GM04503 (cell line): ENCODE measurements around the gene WDCP.
"Not testable (repeated sequence)": the region's sequence is repeated elsewhere in the genome, so short reads cannot be mapped to it uniquely, and the experiment has no call there.

Experiments
- DNase-seq: peaks from one replicate; pipeline ENCODE4 v3.0.0-alpha.2; 2012; ENCODE audit warnings: low read depth

The WDCP gene

DNA sequence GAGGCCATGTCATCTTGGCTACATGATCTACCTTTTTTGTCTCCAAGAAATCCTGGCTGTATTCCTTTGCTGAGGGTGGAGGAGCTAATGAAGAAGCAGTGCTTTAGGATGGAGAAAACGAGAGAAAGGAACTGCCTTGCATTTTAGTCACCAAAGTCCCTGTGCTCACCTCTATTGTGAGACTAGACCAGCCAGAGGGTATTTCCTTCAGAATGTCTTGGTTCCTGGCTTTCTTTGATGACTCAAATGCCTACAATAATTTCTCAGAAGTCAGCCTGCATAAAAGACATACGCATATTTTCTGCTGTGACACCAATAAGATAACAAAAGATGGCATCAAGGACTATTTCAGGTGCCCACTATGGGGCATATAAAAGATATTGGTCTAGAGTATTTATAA lies 18.1 kb upstream of the WDCP start:
- no peak for DNase-seq

DNA sequence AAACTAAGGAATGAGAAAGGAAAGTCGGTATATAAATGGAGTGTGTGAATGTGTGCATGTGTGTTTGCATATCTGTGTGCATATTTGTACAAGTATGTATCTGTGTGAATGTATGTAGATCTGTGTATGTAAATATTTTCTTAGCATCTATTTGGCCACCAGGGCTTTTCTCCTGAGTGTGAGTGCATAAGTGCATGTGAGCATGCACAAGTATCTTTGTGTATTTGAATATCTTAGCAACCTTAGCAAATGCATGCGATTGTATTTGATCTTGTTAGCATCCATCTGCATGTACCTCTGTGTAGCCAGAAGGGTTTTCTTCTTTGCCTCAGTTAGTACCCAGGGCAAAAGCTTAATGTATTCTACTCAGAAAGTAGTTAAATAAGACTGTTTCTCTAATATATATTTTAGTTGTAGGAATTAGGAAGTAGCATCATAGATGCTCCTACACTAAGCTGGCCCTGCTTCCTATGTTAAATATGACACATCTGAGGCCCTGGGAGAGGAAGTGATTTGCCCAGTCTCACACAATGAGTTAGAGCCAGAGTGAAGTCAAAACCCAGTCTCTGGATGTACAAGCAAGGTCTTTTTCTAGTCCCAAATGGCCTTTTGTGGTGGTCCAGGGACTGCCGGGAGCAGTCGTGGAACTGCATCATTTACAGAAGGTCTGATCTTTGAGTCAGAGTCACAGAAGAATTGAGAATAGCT lies 11.5 kb upstream of the WDCP start:
- no peak for DNase-seq

DNA sequence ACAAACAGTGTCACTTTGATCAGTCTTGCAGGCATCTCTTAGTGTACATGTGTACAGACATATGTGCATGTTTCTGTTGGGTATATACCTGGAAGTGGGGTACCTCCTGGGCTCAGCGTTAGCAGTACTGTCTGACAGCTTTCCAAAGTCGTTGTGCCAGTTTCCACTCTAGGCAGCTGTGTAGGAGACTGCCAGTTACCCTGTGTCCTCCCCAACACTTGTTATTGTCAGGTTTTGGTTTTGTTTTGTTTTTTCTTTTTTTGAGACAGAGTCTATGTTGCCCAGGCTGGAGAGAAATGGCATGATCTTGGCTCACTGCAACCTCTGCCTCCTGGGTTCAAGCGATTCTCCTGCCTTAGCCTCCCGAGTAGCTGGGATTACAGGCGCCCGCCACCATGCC lies 8.6 kb upstream of the WDCP start:
- DNase-seq = no peak

DNA sequence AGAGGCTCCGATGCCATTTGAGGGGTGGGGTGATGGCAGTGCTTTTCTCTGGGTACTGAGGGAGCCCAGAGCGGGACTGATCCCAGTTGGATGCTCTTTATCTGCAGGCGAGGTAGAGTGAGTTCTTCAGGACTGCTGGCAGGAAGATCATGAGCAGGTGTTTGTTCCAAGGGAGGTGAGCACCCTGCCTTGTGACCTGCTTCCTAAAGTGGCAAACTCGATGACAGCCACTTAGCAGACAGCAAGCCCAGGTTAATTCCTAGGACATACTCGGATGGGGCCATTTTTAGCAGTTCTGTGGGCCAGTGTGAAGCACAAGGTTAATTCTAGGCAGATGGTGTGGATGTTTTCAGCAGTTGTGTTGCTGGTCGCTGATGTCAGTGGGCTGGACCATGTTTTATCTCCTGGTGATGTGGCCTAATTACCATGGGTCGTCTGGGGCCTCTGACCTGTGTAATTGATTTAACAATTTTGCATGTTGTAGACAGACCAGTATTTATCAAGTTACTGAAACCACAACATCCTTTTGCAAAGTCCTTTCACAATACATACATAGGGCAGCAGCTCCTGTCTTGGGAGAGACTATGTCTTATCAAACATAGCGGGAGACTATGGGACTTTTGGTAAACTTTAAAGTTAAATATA lies 7.3 kb upstream of the WDCP start:
- DNase-seq = no peak

DNA sequence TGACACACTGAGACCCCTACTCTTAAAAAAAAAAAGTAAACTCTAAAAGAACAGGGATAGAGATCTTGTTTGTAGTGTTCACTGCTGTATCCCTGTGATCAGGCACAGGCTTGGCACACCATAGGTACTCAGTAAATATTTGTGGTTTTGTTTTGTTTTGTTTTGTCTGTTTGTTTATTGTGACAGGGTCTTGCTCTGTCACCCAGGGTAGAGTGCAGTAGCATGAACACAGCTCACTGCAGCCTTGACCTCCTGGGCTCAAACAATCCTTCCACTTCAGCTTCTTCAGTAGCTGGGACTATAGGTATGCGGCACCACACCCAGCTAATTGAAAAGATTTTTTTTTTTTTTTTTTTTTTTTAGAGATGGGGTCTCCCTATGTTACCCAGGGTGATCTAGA lies 5.8 kb upstream of the WDCP start:
- DNase-seq = no peak

DNA sequence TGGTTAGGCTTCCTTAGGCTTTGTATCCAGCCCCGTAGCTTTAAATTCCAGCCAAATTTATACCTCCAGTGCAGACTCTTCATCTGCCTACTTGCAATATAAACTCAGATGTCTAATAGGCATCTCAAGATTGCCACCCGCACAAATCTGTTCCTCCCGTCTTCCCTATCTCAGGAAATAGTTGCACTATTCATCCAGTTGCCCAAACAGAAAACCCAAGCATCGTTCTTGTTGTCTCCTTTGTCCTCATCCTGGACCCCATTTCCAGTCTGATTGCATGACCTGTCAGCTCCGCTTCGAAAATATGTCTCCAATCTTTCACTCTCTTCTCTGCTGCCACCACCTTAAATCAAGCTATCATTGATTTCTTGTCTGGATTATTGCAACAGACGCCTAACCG lies 4.6 kb upstream of the WDCP start:
- no peak for DNase-seq

DNA sequence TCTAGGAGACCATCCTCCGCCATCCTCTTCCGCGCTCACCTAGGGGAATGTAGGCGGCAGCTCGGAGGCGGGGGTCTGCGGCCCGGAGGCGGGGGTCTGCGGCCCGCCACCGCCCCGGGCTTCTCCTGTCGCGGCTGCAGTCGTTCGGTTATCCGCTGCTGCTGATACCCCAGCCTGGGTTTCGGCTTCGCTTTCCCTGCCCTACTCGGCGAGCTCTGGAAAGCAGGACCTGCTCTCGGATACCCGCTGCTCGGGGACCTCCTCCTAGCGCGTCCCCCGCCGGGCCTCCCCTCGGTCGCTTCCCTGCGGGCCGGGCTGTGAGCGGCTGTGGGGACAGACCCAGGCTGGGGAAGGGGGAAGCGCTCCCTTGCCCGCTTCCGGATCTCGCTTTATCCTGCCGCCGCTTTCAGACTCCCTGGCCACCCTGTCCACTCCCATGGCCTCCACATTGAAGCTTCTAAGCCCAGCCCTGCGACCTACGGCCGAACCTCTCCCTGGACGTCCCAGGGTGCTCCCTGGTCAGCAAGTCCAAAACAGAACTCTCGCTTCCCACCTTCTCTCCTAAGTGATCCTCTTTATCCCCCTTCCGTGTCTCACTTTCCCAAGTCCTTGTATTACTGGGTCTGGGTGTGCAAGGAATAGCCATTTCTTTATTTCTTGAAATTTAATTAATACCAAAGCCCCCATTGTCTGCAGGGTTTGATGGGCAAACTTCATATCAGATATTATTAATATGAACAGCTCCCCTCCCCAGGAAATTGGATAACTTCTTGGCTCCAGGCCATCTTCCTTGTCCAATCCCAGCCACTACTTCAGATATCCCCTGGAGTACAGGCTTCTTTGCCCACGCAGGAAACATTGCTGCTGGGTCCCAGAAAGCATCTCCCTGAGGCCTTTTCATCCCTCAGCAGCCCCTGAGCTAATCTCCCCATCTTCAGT lies 3.1 kb upstream of the WDCP start:
- DNase-seq = no peak

DNA sequence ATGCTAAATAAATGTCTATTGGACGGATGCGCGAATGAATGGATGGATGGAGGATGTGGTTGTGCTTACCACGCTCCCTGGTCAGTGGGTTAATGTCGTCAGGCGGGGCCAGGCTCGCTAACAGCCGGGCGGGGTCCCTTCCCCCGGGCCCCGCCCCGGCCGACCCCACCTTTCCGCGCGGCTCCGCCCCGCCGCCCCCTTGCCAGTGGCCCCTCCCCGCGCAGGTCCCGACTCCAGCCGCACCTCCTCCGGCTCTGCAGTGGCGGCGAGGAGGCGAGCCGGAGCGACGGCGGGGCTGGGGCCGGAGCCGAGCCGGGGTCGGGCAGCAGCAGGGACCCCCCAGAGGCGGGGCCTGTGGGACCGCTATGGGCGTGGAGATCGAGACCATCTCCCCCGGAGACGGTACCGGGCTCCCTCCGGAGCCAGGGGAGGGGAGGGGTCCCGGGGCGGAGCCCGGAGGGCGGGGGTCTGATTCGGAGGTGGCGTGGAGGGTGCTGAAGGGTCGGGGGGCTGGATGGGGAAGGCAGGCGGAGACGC lies 2.4 kb upstream of the WDCP start, which contains the start of gene FKBP1B:
FKBP1B (plus strand) TSS at position 257 of the 537 bp plus-strand sequence; CDS start at position 366, 109 bp downstream.
- DNase-seq = no peak

DNA sequence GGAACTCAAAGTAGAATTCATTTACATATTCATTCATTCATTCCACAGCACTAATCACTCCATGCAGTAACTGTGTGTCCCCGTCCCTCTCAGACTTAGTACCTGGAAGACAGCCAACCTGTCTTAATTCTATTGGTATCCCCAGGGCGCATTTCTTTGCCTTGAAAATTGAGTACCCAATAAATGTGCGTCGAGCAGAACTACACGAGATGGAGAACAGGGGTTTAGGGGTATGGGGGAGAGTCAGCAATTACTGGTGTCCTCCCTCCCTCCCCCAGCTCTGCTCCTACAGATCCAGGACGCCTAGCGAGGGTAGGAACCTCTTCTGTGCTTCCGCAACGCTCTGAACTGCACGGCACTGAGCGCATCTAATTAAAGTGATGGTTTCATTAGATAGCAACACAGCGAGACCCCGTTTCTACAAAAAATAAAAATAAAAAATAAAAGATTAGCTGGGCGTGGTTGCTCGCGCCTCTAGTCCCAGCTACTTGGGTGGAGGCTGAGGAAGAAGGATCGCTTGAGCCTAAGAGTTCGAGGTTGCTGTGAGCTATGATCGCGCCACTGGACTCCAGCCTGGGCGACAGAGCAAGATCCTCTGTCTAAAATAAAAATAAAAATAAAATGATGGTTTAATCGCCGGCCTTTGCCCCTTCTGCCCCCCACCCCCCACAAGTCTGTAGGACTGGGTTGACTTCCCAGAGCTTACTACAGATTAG lies 1.7 kb upstream of the WDCP start:
- DNase-seq = no peak

DNA sequence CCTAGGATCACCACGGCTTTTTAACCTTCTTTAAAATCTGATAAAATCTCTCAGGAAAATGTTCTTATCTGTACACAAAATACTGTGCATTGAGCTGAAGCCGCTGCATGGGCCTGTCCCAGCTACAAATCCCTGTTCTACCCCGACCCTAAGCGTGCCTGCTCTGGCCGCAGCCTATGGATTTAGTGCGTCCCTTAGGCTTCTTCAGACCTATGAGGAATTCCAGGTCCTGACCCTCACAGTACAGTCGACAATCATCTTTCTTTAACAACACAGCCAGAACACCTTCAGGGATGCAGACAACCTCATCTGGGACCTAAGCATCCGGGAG lies 477 bp upstream of the WDCP start:
- DNase-seq = no peak

DNA sequence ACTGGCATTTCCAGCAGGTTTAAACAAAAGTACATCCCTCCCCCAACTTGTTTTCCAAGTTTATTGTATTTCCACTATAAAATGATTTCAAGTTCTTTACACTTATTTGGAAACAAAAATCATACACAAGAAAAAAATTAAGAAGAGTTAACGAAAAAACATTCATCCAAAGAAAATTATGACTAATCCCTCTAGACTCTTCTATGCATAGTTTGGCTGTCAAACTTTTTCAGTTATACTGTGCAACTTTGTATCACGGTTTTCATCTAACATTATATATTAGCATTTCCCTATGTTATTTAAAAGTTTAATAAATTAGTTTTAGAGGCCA lies 627 bp downstream of the WDCP start:
- no peak for DNase-seq

DNA sequence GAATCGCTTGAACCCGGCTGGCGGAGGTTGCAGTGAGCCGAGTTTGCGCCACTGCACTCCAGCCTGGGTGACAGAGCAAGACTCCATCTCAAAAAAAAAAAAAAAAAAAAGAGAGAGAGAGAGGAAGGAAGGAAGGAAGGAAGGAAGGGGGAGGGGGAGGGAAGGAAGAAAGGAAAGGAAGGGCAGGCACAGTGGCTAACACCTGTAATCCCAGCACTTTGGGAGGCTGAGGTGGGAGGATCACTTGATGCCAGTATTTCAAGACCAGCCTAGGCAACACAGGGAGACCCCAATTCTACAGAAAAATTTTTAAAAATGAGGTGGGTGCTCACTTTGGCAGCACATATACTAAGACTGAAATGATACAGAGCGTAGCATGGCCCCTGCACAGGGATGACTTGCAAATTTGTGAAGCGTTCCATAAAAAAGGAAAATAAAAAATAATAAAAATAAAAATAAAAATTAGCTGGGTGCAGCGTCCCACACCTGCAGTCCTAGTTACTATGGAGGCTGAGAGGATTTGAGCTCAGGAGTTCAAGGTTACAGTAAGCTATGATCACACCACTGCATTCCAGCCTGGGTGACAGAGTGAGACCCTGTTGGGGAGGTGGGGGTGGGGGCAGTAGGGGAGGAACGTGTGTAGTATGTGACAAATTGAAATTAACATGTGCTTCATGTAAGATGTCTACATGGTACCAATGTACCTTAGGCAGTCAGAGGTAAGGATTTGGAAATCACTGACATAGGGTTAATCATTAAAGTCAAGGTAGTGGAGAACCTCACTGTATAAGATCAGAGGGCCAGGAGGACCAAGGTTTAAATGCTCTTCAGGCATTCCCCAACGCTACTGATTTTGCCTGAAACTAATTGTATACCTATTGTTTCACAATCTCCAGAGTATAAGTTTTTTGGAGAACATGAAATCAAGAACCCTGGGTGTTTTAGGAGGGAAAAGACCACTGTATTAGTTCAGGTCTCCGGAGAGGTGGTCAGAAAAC lies 1.4 kb downstream of the WDCP start:
- no peak for DNase-seq

DNA sequence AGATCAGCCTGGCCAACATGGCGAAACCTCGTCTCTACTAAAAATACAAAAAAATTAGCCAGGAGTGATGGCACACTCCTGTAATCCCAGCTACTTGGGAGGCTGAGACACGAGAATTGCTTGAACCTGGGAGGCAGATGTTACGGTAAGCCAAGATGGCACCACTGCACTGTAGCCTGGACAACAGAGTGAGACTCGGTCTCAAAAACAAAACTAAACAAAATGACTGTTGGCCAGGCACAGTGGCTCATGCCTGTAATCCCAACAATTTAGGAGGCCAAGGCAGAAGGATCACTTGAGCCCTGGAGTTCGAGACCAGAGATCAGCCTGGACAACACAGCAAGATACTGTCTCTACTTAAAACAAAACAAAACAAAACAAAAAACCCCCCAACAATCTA lies 4.1 kb downstream of the WDCP start:
- not testable (repeated sequence) for DNase-seq

DNA sequence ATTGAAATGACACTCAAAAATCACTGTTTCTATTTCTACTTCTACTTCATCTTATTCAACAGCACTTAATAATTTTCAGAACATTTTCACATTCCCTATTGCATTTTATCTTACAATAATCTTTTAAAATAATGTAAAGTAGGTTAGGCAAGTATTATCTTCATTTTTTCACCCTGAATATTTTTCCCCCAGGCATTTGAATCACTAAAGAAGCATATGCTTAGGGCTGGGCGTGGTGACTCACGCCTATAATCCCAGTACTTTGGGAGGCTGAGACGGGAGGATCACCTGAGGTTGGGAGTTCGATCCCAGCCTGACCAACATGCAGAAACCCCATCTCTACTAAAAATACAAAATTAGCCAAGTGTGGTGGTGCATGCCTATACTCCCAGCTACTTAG lies 6.7 kb downstream of the WDCP start:
- no peak for DNase-seq

DNA sequence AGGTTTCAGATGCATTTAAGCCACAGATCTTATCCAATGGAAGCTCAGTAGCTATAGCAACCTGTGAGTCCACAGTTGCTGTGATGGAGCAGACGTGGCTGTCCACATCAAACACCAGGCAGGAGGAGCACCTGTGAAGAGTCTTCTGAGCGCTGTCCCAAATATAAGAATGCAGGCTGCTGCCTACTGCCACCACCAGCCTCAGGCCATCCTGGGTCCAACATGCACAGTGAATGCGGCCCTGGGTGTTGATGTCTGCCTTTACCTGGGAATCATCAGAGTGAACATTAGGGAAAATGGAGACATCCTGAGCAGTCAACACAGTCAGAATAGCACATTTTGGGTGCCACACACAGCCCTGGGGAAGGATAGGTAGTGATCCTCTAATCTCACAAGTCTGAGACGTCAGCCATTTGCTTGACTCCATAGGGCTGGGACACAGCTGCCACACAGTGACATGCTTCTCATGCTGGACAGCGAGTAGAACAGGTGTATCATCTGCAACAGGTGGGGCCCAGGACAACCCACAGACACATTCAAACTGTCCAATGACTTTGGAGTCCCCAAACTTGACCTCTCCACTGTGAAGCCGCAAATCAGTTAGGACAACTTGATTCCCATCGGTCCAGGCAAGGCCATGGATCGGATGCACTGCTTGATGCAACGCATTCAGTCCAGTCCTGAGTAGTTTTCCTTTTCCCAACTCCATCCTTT lies 8.2 kb downstream of the WDCP start:
- no peak for DNase-seq

DNA sequence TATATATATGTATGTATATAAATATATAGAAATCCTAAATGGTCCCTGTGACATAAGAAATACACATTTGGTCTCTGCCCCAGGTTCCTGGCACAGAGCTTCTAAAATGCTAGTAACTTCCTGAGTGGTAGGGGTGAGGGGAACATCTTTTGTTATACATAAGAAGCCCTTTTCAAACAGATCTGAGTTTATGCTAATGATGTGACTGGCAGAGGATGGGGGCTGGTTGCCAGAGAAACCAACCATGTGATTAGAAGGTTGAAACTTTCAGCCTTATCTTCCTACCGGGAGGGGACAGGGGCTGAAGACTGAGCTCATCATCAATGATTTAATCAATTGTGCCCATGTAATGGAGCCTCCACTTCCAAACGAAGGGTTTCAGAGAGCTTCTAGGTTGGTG lies 21.0 kb downstream of the WDCP start:
- no peak for DNase-seq

DNA sequence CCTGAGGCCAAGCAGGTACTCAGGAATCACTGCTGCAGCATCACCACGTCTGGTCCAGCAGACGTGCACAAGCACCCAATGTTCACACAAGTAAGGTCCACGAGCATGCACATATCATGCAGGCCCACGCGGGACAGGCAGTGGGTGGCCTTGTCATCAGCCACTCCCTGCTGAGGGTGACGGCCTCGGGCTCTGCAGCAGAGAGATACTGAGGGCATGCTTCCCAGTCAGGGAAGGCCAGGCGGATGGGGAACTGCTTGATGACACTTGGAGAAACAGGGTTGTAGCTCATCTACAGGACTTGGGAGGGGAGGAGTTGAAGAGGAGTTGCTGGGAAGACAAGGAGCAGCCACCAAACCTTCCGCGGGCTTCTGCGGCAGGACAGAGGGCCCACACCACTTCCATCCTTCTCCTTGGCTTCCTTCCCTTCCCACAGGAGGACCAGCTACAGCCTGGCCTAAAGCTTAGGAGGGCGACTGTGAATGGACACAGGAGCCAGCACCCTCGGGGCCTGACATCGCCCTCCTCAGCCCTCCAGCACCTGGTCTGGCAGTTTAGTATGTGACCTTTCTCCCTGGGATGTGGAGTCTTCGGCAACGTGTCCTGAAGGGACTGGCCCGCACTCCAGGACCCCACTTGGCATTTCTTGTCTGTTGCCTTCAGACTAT lies 22.1 kb downstream of the WDCP start:
- no peak for DNase-seq

DNA sequence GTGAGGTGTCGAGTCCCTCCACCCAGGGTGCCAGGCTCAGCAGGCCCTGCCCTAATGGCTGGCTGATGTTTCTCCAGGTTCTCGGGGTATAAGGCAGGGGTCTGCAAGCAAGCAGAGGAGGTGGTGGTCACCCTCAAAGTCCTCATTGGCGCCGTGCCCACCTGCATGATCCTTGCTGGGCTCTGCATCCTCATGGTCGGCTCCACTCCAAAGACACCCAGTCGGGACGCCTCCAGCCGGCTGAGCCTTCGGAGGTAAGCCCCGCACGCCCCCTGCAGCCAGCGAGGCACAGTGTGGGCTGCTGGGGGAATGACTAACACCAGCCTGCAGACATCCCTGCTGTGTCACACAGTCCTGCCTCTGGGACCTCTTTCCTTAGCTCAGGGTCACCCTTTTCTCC lies 23.2 kb downstream of the WDCP start:
- no peak for DNase-seq

DNA sequence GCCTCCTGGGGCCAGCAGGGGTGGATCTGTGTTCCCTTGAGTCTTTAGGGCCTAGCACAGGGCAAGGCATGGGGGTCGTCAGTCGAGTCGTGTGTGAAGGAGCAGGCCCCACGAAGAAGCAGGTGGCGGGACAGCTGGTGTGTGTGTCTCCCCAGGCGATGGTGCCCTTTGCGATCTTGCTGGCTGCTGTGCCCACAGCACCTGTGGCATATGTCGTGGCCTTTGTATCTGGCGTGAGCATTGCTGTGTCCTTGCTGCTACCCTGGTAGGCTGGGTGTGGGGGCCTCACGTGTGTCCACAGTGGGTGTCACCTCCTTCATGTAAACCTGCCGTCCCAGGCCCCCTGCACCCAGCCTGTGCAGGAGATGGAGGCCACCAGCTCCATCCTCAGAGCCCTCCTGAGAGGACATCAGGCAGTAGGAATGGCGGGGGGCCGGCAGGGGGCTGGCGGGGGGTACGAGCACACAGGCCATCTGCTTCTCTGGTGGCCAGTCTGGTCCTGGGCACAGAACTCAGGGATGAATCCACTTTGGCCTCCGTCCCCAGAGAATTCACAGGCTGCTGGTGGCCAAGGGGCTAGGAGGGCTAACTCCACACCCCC lies 24.1 kb downstream of the WDCP start:
- no peak for DNase-seq
